Tibial nerve (tissue), 4 donors: ENCODE measurements around the gene ABLIM2. TPM values are rescaled to one million over a fixed set of nuclear protein-coding genes. Genes with fewer than 3 reads are reported as not detected.

Source experiments
- DNase-seq, 2 donors: peaks; one replicate each; pipeline ENCODE4 v3.0.0-alpha.2; 2019; ENCODE audit warnings: low spot score in 2 of 2
- H3K27ac ChIP-seq, 4 donors: fragments of 200-600 bp; sonication (generic) in 3 of 4; one replicate each; pipeline ENCODE4 v1.5.1; 2017 to 2019; ENCODE audit warnings: mild to moderate bottlenecking in 1 of 4
- H3K27me3 ChIP-seq, 2 donors: fragments of 200-600 bp; sonication (generic) in 1 of 2; one replicate each; pipeline versions ENCODE4 v1.5.1 to v1.6.0; 2017 to 2019
- H3K36me3 ChIP-seq, 3 donors: fragments of 200-600 bp; sonication (generic); one replicate each; pipeline ENCODE4 v1.5.1; 2018 to 2019
- H3K4me1 ChIP-seq, 4 donors: fragments of 200-600 bp; sonication (generic) in 3 of 4; one replicate each; pipeline ENCODE4 v1.5.1; 2017 to 2019
- H3K4me3 ChIP-seq, 4 donors: fragments of 200-600 bp; sonication (generic) in 3 of 4; one replicate each; pipeline ENCODE4 v1.5.1; 2017 to 2019; ENCODE audit warnings: mild to moderate bottlenecking in 1 of 4, moderate library complexity in 1 of 4
- H3K9me3 ChIP-seq, 4 donors: fragments of 200-600 bp; sonication (generic) in 3 of 4; one replicate each; pipeline ENCODE4 v1.5.1; 2017 to 2019
- CTCF ChIP-seq, 5 experiments: fragments of 200-600 bp in 3 of 5; fragments of 450-650 bp in 2 of 5; sonication (generic) in 3 of 5; IDR thresholded peaks; one replicate each; pipeline ENCODE4 v1.5.1; 2016 to 2019; ENCODE audit warnings: antibody characterized with exemption in 5 of 5, mild to moderate bottlenecking in 3 of 5, moderate library complexity in 2 of 5
- EP300 ChIP-seq, 2 donors: sonication (generic); formaldehyde crosslinking; IDR thresholded peaks; one replicate each; pipeline ENCODE4 v1.6.1; 2017; ENCODE audit warnings: antibody characterized with exemption in 2 of 2, mild to moderate bottlenecking in 1 of 2
- POLR2A ChIP-seq, 2 donors: fragments of 450-650 bp; IDR thresholded peaks; one replicate each; pipeline ENCODE4 v1.6.1; 2017; ENCODE audit warnings: antibody characterized with exemption in 2 of 2, mild to moderate bottlenecking in 2 of 2, moderate library complexity in 2 of 2
- WGBS, 2 donors: methylation state at CpG; one replicate each; pipeline ENCODE4 v1.1.5; 2018; 5-methylcytosine and 5-hydroxymethylcytosine counted together
- total RNA-seq, 4 donors: library from RNA; depleted of rRNA; stranded (reverse); fragments of >200 nt; gene quantifications; one replicate each; pipeline ENCODE4 v1.1.0, GENCODE V29; 2016

ABLIM2 gene
- total RNA-seq, 4 donors from 2014 or later: 29.1 to 125 (median 41.7) TPM

GRCh38 chr4:7979652-7979968 lies 179.0 kb downstream of the ABLIM2 start:
- Histone ChIP-seq H3K4me1 (peaks cover 0 to 17% (median 3%) of the 10 kb centered on the region in 4 donors), H3K4me3 (no peak overlapping the region), H3K27ac (no peak overlapping the region), H3K27me3 (no peaks in the 10 kb centered on the region), H3K36me3 (no peaks in the 10 kb centered on the region), H3K9me3 (no peaks in the 10 kb centered on the region)
- no peak for DNase-seq
- TF ChIP-seq POLR2A (IDR thresholded peaks at IDR 0.05) (no peak), EP300 (IDR thresholded peaks at IDR 0.05) (no peak), CTCF (IDR thresholded peaks at IDR 0.05) (no peak)
- 76 to 77% methylated on average over 4 of the region's 4 CpGs for WGBS, 2 donors

- no peaks in the 10 kb centered on the region for H3K27me3 ChIP-seq
- TF ChIP-seq EP300 (IDR thresholded peaks at IDR 0.05) (no peak), POLR2A (IDR thresholded peaks at IDR 0.05) (no peak), CTCF (IDR thresholded peaks at IDR 0.05) (no peak)
- H3K27ac ChIP-seq: peak overlapping the region in 2 of 4 donors; percentile 12 to 20
- H3K36me3 ChIP-seq: no peaks in the 10 kb centered on the region
- DNase-seq: no peak
- no peak overlapping the region for H3K4me3 ChIP-seq
- WGBS, 2 donors: 78 to 80% methylated on average over 17 of the region's 17 CpGs
- H3K4me1 ChIP-seq: peaks cover 0 to 17% (median 3%) of the 10 kb centered on the region in 4 donors
- no peaks in the 10 kb centered on the region for H3K9me3 ChIP-seq
Measured at GRCh38 chr4:7978907-7979651, 179.5 kb downstream of the ABLIM2 start.

DNA sequence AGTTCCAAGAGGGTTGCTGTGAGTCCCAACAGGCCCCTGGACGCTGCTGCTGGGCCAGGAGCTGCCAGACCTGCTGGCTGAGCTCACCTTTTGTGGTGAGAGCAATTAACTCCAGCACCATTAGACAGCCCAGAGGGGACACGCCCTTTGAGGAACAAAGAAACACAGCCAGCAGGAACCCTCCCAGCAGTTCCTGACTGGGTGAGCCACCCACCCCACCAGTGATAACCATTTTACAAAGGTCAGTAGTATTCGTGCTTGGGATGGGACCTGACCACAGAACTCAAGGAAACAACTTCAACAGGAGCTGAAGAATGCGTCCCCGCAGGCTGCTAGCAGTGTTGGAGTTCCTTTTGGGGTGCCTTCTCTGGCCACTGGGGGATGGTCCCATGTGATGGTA lies 180.1 kb downstream of the ABLIM2 start:
- Histone ChIP-seq H3K4me1 (peaks cover 0 to 17% (median 3%) of the 10 kb centered on the region in 4 donors), H3K27me3 (no peaks in the 10 kb centered on the region), H3K4me3 (no peak overlapping the region), H3K9me3 (no peaks in the 10 kb centered on the region), H3K27ac (peak overlapping the region in 2 of 4 donors; percentile 12 to 25), H3K36me3 (no peaks in the 10 kb centered on the region)
- TF ChIP-seq POLR2A (IDR thresholded peaks at IDR 0.05): no peak
- no peak for TF ChIP-seq CTCF (IDR thresholded peaks at IDR 0.05)
- TF ChIP-seq EP300 (IDR thresholded peaks at IDR 0.05): no peak
- no peak for DNase-seq
- 54 to 66% methylated on average over 5 of the region's 5 CpGs for WGBS, 2 donors

DNA sequence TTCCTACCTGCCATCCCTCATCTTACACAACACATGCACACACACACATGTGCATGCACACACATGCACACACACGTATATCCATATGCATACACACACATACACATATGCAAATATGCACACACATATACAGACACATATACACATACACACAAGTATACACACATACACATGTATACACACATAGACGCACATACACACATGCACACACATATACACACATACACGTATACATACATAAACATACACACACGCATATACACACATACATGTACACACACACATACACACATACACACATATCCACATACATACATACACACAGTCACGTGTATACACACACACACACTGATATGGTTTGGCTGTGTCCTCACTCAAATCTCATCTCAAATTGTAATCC lies 182.0 kb downstream of the ABLIM2 start:
- DNase-seq: no peak
- Histone ChIP-seq H3K9me3 (no peaks in the 10 kb centered on the region), H3K4me1 (peaks cover 0 to 19% (median 3%) of the 10 kb centered on the region in 4 donors), H3K27ac (no peak overlapping the region), H3K27me3 (no peaks in the 10 kb centered on the region), H3K36me3 (no peaks in the 10 kb centered on the region), H3K4me3 (no peak overlapping the region)
- 93% methylated on average over 5 of the region's 5 CpGs for WGBS, 2 donors
- no peak for TF ChIP-seq CTCF (IDR thresholded peaks at IDR 0.05)
- no peak for TF ChIP-seq EP300 (IDR thresholded peaks at IDR 0.05)
- TF ChIP-seq POLR2A (IDR thresholded peaks at IDR 0.05): no peak

GRCh38 chr4:7976025-7976424 lies 182.6 kb downstream of the ABLIM2 start:
- H3K4me3 ChIP-seq: no peak overlapping the region
- H3K27ac ChIP-seq: no peak overlapping the region
- TF ChIP-seq EP300 (IDR thresholded peaks at IDR 0.05): no peak
- TF ChIP-seq POLR2A (IDR thresholded peaks at IDR 0.05): no peak
- TF ChIP-seq CTCF (IDR thresholded peaks at IDR 0.05): no peak
- H3K9me3 ChIP-seq: no peaks in the 10 kb centered on the region
- H3K4me1 ChIP-seq: peaks cover 0 to 25% (median 6%) of the 10 kb centered on the region in 4 donors
- no peaks in the 10 kb centered on the region for H3K27me3 ChIP-seq
- no peaks in the 10 kb centered on the region for H3K36me3 ChIP-seq
- 96 to 97% methylated on average over 7 of the region's 7 CpGs for WGBS, 2 donors
- no peak for DNase-seq
